NOMO-1 treated with dmso at 0.1 percent for 144 hours (cell line): ENCODE data around the gene SLMAP.
"Not testable (repeated sequence)": the region's sequence is repeated elsewhere in the genome, so short reads cannot be mapped to it uniquely, and the experiment has no call there.

Experiments
- DNase-seq: peaks from one replicate; lab custom pipeline; 2025; ENCODE audit not compliant: unreplicated experiment; lab: John Stamatoyannopoulos, UW

Gene SLMAP

GRCh38 chr3:57825116-57825515, 69.0 kb downstream of the SLMAP start:
- DNase-seq = no peak

- DNase-seq = no peak
Measured at GRCh38 chr3:57826245-57826951, 70.3 kb downstream of the SLMAP start.

- no peak for DNase-seq
Measured at GRCh38 chr3:57826952-57827723, 71.0 kb downstream of the SLMAP start.

GRCh38 chr3:57827757-57828156, 71.6 kb downstream of the SLMAP start:
- DNase-seq = no peak

- no peak for DNase-seq
Measured at GRCh38 chr3:57832486-57832885, 76.4 kb downstream of the SLMAP start.

GRCh38 chr3:57832900-57833313, 76.8 kb downstream of the SLMAP start:
- DNase-seq = no peak

GRCh38 chr3:57833763-57834162, 77.7 kb downstream of the SLMAP start:
- DNase-seq = no peak

- DNase-seq = no peak
Measured at GRCh38 chr3:57837686-57838085, 81.6 kb downstream of the SLMAP start.

GRCh38 chr3:57838627-57839026, 82.5 kb downstream of the SLMAP start:
- DNase-seq = no peak

GRCh38 chr3:57840473-57840872, 84.4 kb downstream of the SLMAP start:
- no peak for DNase-seq

GRCh38 chr3:57841818-57842217, 85.7 kb downstream of the SLMAP start:
- DNase-seq = no peak

GRCh38 chr3:57848177-57848738, 92.1 kb downstream of the SLMAP start:
- DNase-seq = no peak

GRCh38 chr3:57851304-57851703, 95.2 kb downstream of the SLMAP start:
- DNase-seq = no peak

GRCh38 chr3:57852896-57853295, 96.8 kb downstream of the SLMAP start:
- no peak for DNase-seq

GRCh38 chr3:57855281-57855680, 99.2 kb downstream of the SLMAP start:
- no peak for DNase-seq

GRCh38 chr3:57855943-57856342, 99.8 kb downstream of the SLMAP start:
- no peak for DNase-seq

- DNase-seq = no peak
Measured at GRCh38 chr3:57856675-57857074, 100.6 kb downstream of the SLMAP start.

- no peak for DNase-seq
Measured at GRCh38 chr3:57862894-57863293, 106.8 kb downstream of the SLMAP start.

- no peak for DNase-seq
Measured at GRCh38 chr3:57863380-57863779, 107.3 kb downstream of the SLMAP start.

GRCh38 chr3:57864853-57865252, 108.7 kb downstream of the SLMAP start:
- no peak for DNase-seq

GRCh38 chr3:57869110-57869509, 113.0 kb downstream of the SLMAP start:
- DNase-seq = not testable (repeated sequence)

GRCh38 chr3:57872606-57873005, 116.5 kb downstream of the SLMAP start:
- no peak for DNase-seq
